GM18520 (cell line): Measurements from ENCODE around the gene HIGD1B.

Experiments
- ATAC-seq: cut with Tn5 transposase; IDR thresholded peaks from one replicate; pipeline ENCODE4 v1.9.1; 2021; ENCODE audit not compliant: unreplicated experiment

The HIGD1B gene

DNA sequence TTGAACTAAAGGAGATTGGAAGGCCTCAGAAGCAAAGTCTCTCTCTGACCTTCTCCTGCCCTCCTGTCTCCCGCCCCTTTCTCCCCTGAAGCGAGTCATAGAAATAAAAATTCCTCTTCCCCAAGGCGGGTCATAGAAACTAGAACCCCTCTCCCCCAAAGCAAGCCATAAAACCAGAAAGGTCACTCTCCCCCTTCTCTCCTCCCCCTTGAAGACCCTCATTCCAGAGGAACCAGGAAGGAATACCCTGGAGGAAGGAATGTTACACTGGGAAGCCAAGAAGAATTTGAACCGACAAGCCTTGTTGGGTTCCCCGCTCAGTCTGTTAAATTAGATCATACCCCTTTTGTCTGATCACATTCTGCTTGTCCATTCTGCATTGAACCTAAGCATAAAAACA, 14.9 kb upstream of the HIGD1B start:
- no peak for ATAC-seq

DNA sequence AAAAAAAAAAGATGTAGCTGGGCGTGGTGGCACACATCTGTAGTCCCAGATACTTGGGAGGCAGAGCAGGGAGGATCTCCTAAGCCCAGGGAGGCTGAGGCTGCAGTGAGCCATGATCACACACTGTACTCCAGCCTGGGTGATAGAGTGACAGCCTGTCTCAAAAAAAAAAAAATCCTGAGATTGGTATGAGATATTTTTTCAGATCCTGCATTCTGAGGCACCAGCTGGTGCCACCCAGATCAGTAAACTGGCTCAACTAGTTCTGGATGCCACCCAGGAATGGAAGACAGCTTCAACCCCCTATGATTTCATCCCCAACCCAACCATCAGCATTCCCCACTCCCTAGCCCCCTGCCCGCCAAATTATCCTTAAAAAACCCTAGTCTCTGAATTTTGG, 10.5 kb upstream of the HIGD1B start:
- ATAC-seq: no peak

DNA sequence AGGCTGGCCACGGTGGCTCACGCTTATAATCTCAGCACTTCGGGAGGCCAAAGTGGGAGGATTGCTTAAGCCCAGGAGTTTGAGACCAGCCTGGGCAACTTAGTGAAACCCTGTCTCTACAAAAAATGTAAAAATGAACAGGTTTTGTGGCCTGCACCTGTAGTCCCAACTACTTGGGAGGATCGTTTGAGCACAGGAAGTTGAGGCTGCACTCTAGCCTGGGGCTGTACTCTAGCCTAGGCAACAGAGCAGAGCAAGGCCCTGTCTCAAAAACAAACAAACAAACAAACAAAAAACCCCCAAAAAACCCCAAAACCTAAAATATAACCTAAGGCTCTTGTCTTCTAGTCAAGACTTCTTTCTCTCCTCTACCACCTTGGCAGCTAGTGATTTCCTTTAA, 7.4 kb upstream of the HIGD1B start:
- no peak for ATAC-seq

GRCh38 chr17:44840936-44841335, 6.7 kb upstream of the HIGD1B start:
- ATAC-seq: no peak

- no peak for ATAC-seq
These were observed 4.9 kb upstream of the HIGD1B start for GRCh38 chr17:44842748-44843147.

GRCh38 chr17:44844390-44844830, 3.3 kb upstream of the HIGD1B start:
- ATAC-seq: no peak

DNA sequence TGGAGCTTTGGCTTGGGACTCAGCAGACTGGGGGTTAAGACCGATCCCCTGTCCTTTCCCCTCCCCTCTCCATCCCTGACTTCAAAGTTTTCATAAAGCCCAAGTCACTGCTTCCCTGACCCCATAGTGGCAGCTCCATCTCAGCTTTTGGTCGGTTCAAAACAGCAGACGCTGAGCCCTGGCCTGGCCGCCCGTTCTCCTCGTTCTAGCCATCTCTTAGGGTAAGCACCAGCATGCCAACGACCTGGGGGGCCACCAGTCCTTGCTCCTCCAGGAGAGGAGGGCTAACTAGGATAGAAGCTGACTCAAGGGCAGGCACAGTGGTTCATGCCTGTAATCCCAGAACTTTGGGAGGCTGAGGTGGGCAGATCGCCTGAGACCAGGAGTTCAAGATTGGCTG, 1.5 kb upstream of the HIGD1B start:
- no peak for ATAC-seq

DNA sequence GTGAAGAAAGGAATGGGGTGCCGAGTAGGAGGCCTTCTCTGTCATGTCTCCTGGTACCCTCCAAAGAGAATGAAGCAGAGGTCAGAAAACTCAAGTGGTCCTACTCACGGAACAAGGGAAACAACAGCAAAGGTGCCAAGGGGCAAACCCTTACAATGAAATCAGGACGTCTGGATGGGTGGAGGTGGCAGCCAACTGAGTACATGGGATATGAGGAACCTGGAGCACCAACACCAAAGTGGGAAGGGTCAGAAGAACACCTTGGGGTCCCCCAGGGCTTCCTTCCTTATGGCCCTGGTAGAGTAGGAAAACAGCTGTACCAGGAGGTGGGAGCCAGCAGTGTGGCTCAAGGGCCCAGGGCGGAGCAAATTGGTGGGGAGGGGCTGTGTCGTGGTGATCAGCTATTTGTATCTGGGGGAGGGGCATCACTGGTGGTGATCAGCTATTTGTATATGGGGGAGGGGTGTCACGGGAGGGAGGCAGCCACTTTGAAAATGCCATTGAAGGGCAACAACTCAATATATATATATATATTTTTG, 643 bp downstream of the HIGD1B start:
- ATAC-seq: no peak

GRCh38 chr17:44848961-44849489, 1.3 kb downstream of the HIGD1B start:
- ATAC-seq: no peak

DNA sequence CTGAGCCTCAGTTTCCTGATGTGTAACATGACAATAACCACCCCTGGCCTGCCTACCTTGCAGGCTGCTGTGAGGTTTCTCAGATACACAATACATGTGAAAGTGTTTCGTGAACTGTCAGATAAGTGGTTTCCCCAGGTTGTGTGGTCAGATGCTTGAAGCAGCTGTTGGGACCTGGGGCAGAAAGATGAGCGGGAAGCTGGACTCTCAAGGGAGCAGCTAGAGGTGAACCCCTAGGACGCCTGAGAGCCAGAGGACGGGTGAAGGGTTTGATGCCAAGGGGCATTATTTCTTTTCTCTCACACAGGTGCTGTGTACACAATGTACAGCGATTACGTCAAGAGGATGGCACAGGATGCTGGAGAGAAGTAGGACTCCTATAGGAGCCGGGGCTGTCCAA, 2.3 kb downstream of the HIGD1B start:
- no peak for ATAC-seq

DNA sequence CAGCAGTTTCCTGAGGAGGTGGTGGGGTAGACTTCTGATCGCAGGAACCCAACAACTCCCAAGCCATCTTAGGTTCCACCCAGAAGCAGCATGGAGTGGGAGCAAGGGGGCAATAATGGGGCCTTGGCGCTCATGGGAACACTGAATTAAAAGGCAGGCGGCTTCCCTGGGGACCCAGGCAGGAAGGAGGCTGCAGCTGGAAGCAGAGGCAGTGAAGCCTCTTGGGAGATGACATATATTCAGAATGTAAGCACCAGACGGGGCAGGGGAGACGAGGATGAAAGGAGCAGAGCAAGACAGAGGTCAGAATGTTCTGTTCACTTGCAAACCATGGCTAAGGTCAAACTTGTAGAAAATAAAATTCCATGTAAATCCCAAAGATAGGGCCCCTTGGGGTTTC, 2.9 kb downstream of the HIGD1B start:
- no peak for ATAC-seq

- ATAC-seq: no peak
These were observed 6.5 kb downstream of the HIGD1B start for GRCh38 chr17:44854192-44854591.

GRCh38 chr17:44859701-44860100, 12.0 kb downstream of the HIGD1B start:
- ATAC-seq: no peak

DNA sequence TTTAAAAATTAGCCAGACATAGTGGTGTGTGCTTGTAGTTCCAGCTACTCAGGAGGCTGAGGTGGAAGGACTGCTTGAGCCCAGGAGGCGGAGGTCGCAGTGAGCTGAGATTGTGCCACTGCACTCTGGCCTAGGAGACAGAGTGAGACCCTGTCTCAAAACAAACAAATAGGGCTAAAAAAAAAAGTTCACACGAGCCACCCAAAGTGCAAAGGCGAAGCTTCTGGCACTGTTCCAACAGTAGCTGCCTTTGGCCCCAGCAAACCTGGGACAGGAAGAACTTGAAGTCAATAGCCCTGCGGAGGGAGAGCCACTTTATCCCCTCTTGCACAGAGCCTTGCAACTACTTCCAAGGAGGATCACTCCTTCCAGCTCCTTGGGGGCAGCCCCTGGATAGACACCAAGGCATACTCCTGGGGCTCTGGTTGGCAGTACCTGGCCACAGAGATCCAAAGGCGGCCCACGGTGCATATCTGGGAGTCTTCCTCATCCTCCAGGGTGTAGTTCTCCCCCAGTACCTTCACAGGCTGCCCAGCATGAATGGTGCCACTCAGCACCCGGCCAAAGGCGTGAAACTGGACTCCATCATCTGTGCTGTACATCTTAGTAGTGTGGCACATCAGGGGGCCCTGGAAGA, 14.7 kb downstream of the HIGD1B start:
- no peak for ATAC-seq

GRCh38 chr17:44863061-44863918, 15.6 kb downstream of the HIGD1B start:
- no peak for ATAC-seq

- ATAC-seq: no peak
These were observed 17.1 kb downstream of the HIGD1B start for GRCh38 chr17:44864831-44865230.

DNA sequence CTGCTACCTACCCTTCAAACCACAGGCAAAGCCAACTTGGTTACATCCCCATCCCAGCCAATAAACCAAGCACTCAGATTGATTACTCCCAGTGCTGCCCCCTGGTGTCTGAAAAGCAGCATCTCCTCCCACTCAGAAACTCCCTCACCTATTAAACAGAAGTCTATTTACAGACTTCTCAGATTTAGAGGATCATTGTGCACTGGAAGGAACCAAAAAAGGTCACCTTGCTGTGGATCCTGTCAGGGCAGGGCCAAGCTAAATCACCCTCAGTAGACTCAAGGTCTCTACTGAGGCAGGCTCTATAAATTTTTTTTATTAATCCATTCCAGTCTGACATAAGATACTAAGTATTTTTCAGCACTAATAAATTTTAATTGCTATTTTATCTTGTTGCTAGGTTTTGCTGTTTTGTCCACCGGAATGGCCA, 17.6 kb downstream of the HIGD1B start:
- ATAC-seq: no peak

DNA sequence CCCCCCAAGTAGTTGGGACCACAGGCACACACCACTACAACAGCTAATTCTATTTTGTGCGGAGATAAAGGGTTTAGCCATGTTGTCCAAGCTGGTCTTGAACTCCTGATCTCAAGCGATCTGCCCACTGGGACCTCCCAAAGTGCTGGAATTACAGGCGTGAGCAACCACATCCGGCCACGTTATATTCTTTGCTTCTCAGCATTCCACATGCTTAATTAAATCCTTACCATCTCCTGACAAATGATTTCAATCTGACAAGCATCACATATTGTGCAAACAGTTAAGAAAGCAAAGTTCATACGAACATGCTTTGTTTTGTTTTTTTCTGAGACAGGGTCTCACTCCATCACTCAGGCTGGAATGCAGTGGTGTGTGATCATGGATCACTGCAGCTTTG, 18.2 kb downstream of the HIGD1B start:
- ATAC-seq: no peak

GRCh38 chr17:44867841-44868240, 20.2 kb downstream of the HIGD1B start:
- no peak for ATAC-seq

- no peak for ATAC-seq
These were observed 23.9 kb downstream of the HIGD1B start for GRCh38 chr17:44871556-44871955.

DNA sequence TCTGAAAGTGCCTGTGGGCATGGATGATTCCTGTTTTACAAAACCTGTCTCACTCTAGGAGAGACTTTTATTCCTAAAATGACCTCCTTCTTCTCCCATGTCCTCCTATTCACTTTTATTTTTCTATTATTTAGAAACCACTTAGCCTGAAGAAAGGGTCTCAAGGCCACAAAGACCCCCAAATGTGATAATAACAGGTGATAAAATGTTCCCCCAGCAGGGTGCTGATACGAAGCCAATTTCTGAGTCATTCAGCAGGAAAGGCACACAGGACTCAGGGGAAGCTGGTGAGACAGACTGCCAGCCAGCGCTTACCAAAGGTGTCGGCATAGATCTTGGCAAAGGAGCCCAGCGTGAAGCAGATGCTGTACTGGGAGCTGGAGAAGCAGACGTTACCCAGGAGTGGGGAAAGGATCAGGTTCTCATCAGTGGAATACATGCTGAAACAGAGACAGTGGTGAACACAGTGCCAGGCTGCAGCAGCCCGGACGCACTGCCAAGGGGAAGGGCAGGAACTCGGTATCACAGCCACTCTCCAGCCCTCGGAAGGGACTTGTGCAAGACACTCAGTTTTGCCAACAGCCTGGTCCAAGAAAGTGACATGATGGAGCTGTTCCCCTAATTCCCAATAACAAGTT, 24.6 kb downstream of the HIGD1B start:
- ATAC-seq: no peak
